HG03095 (cell line): ENCODE results near the gene CEP170.
A peak's percentile ranks its signal among the peaks of the same experiment; 100 is the strongest.

Source experiments
- ATAC-seq: cut with Tn5 transposase; IDR thresholded peaks from one replicate; pipeline ENCODE4 v1.9.1; 2021; ENCODE audit warnings: moderate library complexity; ENCODE audit not compliant: unreplicated experiment

Gene CEP170

GRCh38 chr1:243254927-243255790, at the start of gene CEP170:
CEP170 (minus strand) TSS chr1:243255281; CDS start chr1:243225280, 30,001 bp downstream.
- peak; percentile 46 for ATAC-seq

GRCh38 chr1:243301059-243301458, 46.0 kb upstream of the CEP170 start:
- no peak for ATAC-seq

- no peak for ATAC-seq
These were observed 44.0 kb upstream of the CEP170 start for GRCh38 chr1:243299069-243299468.

- ATAC-seq: no peak
These were observed 39.6 kb upstream of the CEP170 start for GRCh38 chr1:243294723-243295121.

GRCh38 chr1:243293941-243294722, 39.1 kb upstream of the CEP170 start:
- ATAC-seq: no peak

GRCh38 chr1:243292117-243292516, 37.0 kb upstream of the CEP170 start:
- no peak for ATAC-seq

GRCh38 chr1:243291292-243291691, 36.2 kb upstream of the CEP170 start:
- no peak for ATAC-seq

GRCh38 chr1:243288062-243288461, 33.0 kb upstream of the CEP170 start:
- no peak for ATAC-seq

- ATAC-seq: peak; percentile 92
These were observed 32.6 kb upstream of the CEP170 start for GRCh38 chr1:243287652-243288051.

GRCh38 chr1:243287123-243287460, 32.0 kb upstream of the CEP170 start:
- ATAC-seq: no peak

GRCh38 chr1:243286409-243287122, 31.5 kb upstream of the CEP170 start:
- no peak for ATAC-seq

GRCh38 chr1:243281672-243282071, 26.6 kb upstream of the CEP170 start:
- ATAC-seq: no peak

- no peak for ATAC-seq
These were observed 25.6 kb upstream of the CEP170 start for GRCh38 chr1:243280571-243281129.

- ATAC-seq: no peak
These were observed 20.2 kb upstream of the CEP170 start for GRCh38 chr1:243275316-243275715.

GRCh38 chr1:243273945-243274344, 18.9 kb upstream of the CEP170 start:
- ATAC-seq: no peak

- no peak for ATAC-seq
These were observed 18.4 kb upstream of the CEP170 start for GRCh38 chr1:243273506-243273905.

GRCh38 chr1:243272401-243272800, 17.3 kb upstream of the CEP170 start:
- ATAC-seq: no peak

- ATAC-seq: no peak
These were observed 16.9 kb upstream of the CEP170 start for GRCh38 chr1:243271996-243272395.

- ATAC-seq: no peak
These were observed 15.2 kb upstream of the CEP170 start for GRCh38 chr1:243270097-243270864.

GRCh38 chr1:243269461-243269801, 14.3 kb upstream of the CEP170 start:
- peak; percentile 56 for ATAC-seq
